ENCODE measurements around the gene APBB2. TPM values are rescaled to one million over a fixed set of nuclear protein-coding genes. Genes with fewer than 3 reads are reported as not detected.

APBB2 gene
- total and polyA plus RNA-seq, 2 donors (not counting 1 experiment from before 2014, with no cell fraction given), result 4.4 to 15.8 TPM

GRCh38 chr4:40788331-40788730 lies 426.0 kb downstream of the APBB2 start:
- no CpG with 5 or more reads among the region's 2 CpGs for WGBS (ENCODE audit: insufficient coverage)
- no peak overlapping the region for H3K4me3 Mint-ChIP-seq
- Histone ChIP-seq H3K9me3 (ENCODE audit: control extremely low read depth in 1 of 3, control insufficient read depth in 2 of 3, insufficient read depth in 1 of 3, low read length in 2 of 3) (no peaks in the 10 kb centered on the region), H3K4me2 (replicated peaks; ENCODE audit: low read depth, low read length, poor library complexity, severe bottlenecking) (no peak overlapping the region), H3K4me3 (ENCODE audit: control extremely low read depth in 1 of 5, extremely low read depth in 1 of 5, insufficient read depth in 1 of 5, low read depth in 2 of 5, low read length in 4 of 5) (no peak overlapping the region), H3K9ac (ENCODE audit: low read length) (no peak overlapping the region), H4K20me1 (ENCODE audit: control insufficient read depth, insufficient read depth, low read length, poor library complexity, severe bottlenecking) (no peaks in the 10 kb centered on the region), H3K36me3 (replicated peaks in 1 of 2; ENCODE audit: control extremely low read depth in 1 of 2, control insufficient read depth in 1 of 2, extremely low read depth in 1 of 2, insufficient read depth in 2 of 2, low read length in 1 of 2) (no peaks in the 10 kb centered on the region), H2AFZ (ENCODE audit: insufficient read depth, low read depth, low read length, poor library complexity, severe bottlenecking) (no peak overlapping the region), H3K79me2 (ENCODE audit: control insufficient read depth, insufficient read depth, low read length) (no peaks in the 10 kb centered on the region), H3K27me3 (replicated peaks in 1 of 4; ENCODE audit: control extremely low read depth in 1 of 4, control insufficient read depth in 3 of 4, insufficient read depth in 4 of 4, low read length in 3 of 4) (no peaks in the 10 kb centered on the region), H3K27ac (ENCODE audit: low read length in 2 of 2) (no peak overlapping the region), H3K4me1 (ENCODE audit: control insufficient read depth in 2 of 2, insufficient read depth in 2 of 2, low read length in 2 of 2) (peaks cover 0 to 5% of the 10 kb centered on the region in 2 donors)
- POLR2A ChIA-PET, result interaction anchor here (0.6 kb wide), 1 partner anchor 61 kb away, joined by 8 read pairs; no protein-coding TSS in a partner anchor
- no peaks in the 10 kb centered on the region for H3K27me3 Mint-ChIP-seq
- no peak for ATAC-seq (ENCODE audit: low read depth)
- no peak overlapping the region for H3K27ac Mint-ChIP-seq
- DNase-seq, result no peak
- CTCF ChIA-PET, result no interaction called here
- TF ChIP-seq CTCF (IDR thresholded peaks at IDR 0.05), result no peak
- no peak for TF ChIP-seq EZH2 (IDR thresholded peaks at IDR 0.05; ENCODE audit: borderline replicate concordance, insufficient read depth, low read depth, low read length, poor library complexity, severe bottlenecking)
- no peaks in the 10 kb centered on the region for H3K9me3 Mint-ChIP-seq (ENCODE audit: insufficient read depth)
- no peaks in the 10 kb centered on the region for H3K4me1 Mint-ChIP-seq
- intact Hi-C loops (cut with micrococcal nuclease), result no loop called here

GRCh38 chr4:40785727-40786126 lies 428.6 kb downstream of the APBB2 start:
- no peaks in the 10 kb centered on the region for H3K9me3 ChIP-seq (ENCODE audit: control extremely low read depth in 1 of 3, control insufficient read depth in 2 of 3, insufficient read depth in 1 of 3, low read length in 2 of 3)
- Mint-ChIP-seq H3K4me3 (no peak overlapping the region), H3K27me3 (no peaks in the 10 kb centered on the region), H3K9me3 (ENCODE audit: insufficient read depth) (no peaks in the 10 kb centered on the region), H3K4me1 (no peaks in the 10 kb centered on the region), H3K27ac (no peak overlapping the region)
- H3K9ac ChIP-seq (ENCODE audit: low read length), result no peak overlapping the region
- ChIA-PET POLR2A (no interaction called here), CTCF (no interaction called here)
- H3K79me2 ChIP-seq (ENCODE audit: control insufficient read depth, insufficient read depth, low read length), result no peaks in the 10 kb centered on the region
- no peaks in the 10 kb centered on the region for H3K27me3 ChIP-seq (replicated peaks in 1 of 4; ENCODE audit: control extremely low read depth in 1 of 4, control insufficient read depth in 3 of 4, insufficient read depth in 4 of 4, low read length in 3 of 4)
- TF ChIP-seq EZH2 (IDR thresholded peaks at IDR 0.05; ENCODE audit: borderline replicate concordance, insufficient read depth, low read depth, low read length, poor library complexity, severe bottlenecking) (no peak), CTCF (IDR thresholded peaks at IDR 0.05) (no peak)
- DNase-seq (no peak), ATAC-seq (ENCODE audit: low read depth) (no peak)
- intact Hi-C loops (cut with micrococcal nuclease), result no loop called here
- H3K4me2 ChIP-seq (replicated peaks; ENCODE audit: low read depth, low read length, poor library complexity, severe bottlenecking), result no peak overlapping the region
- H3K36me3 ChIP-seq (replicated peaks in 1 of 2; ENCODE audit: control extremely low read depth in 1 of 2, control insufficient read depth in 1 of 2, extremely low read depth in 1 of 2, insufficient read depth in 2 of 2, low read length in 1 of 2), result no peaks in the 10 kb centered on the region
- H3K4me1 ChIP-seq (ENCODE audit: control insufficient read depth in 2 of 2, insufficient read depth in 2 of 2, low read length in 2 of 2), result peaks cover 0 to 5% of the 10 kb centered on the region in 2 donors
- WGBS (ENCODE audit: insufficient coverage), result 97% methylated on average over 11 of the region's 12 CpGs
- H2AFZ ChIP-seq (ENCODE audit: insufficient read depth, low read depth, low read length, poor library complexity, severe bottlenecking), result no peak overlapping the region
- H3K27ac ChIP-seq (ENCODE audit: low read length in 2 of 2), result no peak overlapping the region
- no peaks in the 10 kb centered on the region for H4K20me1 ChIP-seq (ENCODE audit: control insufficient read depth, insufficient read depth, low read length, poor library complexity, severe bottlenecking)
- no peak overlapping the region for H3K4me3 ChIP-seq (ENCODE audit: control extremely low read depth in 1 of 5, extremely low read depth in 1 of 5, insufficient read depth in 1 of 5, low read depth in 2 of 5, low read length in 4 of 5)
